GM12891 (cell line): ENCODE measurements around the gene GAB1.

Experiments
- PAX5 ChIP-seq: IDR thresholded peaks from 2 replicates; pipeline ENCODE4 v1.6.1; 2011; ENCODE audit warnings: low read length, moderate library complexity, mild to moderate bottlenecking; ENCODE audit not compliant: insufficient read depth, severe bottlenecking
- POLR2A ChIP-seq: IDR thresholded peaks from 2 replicates; pipeline ENCODE4 v1.6.1; 2011; ENCODE audit warnings: low read depth, low read length, control low read depth
- POLR2AphosphoS5 ChIP-seq: IDR thresholded peaks from 2 replicates; pipeline ENCODE4 v1.6.1; 2011; ENCODE audit warnings: low read depth, low read length, control low read depth
- POU2F2 ChIP-seq: IDR thresholded peaks from 2 replicates; pipeline ENCODE4 v1.6.1; 2011; ENCODE audit warnings: low read depth, mild to moderate bottlenecking, control low read depth, low read length, moderate library complexity
- TAF1 ChIP-seq: IDR thresholded peaks from 2 replicates; pipeline ENCODE4 v1.6.1; 2011; ENCODE audit warnings: low read depth, low read length, control low read depth

- TF ChIP-seq POLR2A (no peak), POLR2AphosphoS5 (no peak), TAF1 (no peak), PAX5 (no peak), POU2F2 (no peak)
Measured at GRCh38 chr4:143364063-143364462, 27.4 kb downstream of the GAB1 start.
